Ovary (tissue), 3 donors: ENCODE results near the gene TMF1.

Experiments used
- POLR2A ChIP-seq: fragments of 450-650 bp; IDR thresholded peaks from one replicate; pipeline ENCODE4 v1.6.1; 2017; ENCODE audit warnings: antibody characterized with exemption, mild to moderate bottlenecking, moderate library complexity
- TF ChIP-seq, protein P1 (sequence below), 3 donors: fragments of 450-650 bp in 2 of 3; fragments of 200-600 bp in 1 of 3; IDR thresholded peaks; one replicate each; pipeline versions ENCODE4 v1.5.1 to v1.8.0; 2016 to 2022; ENCODE audit warnings: antibody characterized with exemption in 3 of 3, mild to moderate bottlenecking in 1 of 3
- donor health status: DM: no; HTN: no; CAD: no.

- TF ChIP-seq, protein P1, sequence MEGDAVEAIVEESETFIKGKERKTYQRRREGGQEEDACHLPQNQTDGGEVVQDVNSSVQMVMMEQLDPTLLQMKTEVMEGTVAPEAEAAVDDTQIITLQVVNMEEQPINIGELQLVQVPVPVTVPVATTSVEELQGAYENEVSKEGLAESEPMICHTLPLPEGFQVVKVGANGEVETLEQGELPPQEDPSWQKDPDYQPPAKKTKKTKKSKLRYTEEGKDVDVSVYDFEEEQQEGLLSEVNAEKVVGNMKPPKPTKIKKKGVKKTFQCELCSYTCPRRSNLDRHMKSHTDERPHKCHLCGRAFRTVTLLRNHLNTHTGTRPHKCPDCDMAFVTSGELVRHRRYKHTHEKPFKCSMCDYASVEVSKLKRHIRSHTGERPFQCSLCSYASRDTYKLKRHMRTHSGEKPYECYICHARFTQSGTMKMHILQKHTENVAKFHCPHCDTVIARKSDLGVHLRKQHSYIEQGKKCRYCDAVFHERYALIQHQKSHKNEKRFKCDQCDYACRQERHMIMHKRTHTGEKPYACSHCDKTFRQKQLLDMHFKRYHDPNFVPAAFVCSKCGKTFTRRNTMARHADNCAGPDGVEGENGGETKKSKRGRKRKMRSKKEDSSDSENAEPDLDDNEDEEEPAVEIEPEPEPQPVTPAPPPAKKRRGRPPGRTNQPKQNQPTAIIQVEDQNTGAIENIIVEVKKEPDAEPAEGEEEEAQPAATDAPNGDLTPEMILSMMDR (IDR thresholded peaks at IDR 0.05), result no peak
- TF ChIP-seq POLR2A, result no peak
Measured at GRCh38 chr3:69059688-69060087, 7.6 kb upstream of the TMF1 start.
